K562 (cell line): ENCODE data around the gene NPEPL1. TPM values are rescaled to one million over a fixed set of nuclear protein-coding genes. Genes with fewer than 3 reads are reported as not detected.

Experiments used
- ATAC-seq: fragments of 200-7000 bp; cut with Tn5 transposase; 3 replicates; pipeline ENCODE4 v1.9.1; 2020; ENCODE audit warnings: moderate library complexity
- BruUV-seq: library from RNA; stranded (reverse); fragments of 400-500 nt; replicated peaks from 2 replicates; lab custom pipeline; 2021; lab: Mats Ljungman, UMichigan
- CTCF ChIA-PET: fragments of 300-600 bp; formaldehyde crosslinking; extraction: SDS; loops from one replicate; lab custom pipeline; 2021; ENCODE audit warnings: low intra/inter-chr PET ratio; lab: Yijun Ruan, JAX
- POLR2A ChIA-PET: fragments of 300-600, 350-650 bp; sonication (Branson Sonifier 250); formaldehyde crosslinking; extraction: SDS; loops from one replicate; lab custom pipeline; 2021; ENCODE audit warnings: antibody characterized with exemption, inconsistent platforms; lab: Yijun Ruan, JAX
- DNase-seq, 4 experiments: peaks; one replicate each; pipeline versions ENCODE4 v3.0.0 to v3.0.0-alpha.2; 2011 to 2018; ENCODE audit warnings: low spot score in 3 of 4, mixed read lengths in 3 of 4; ENCODE audit errors: extremely low read depth in 1 of 4
- FAIRE-seq: peaks from 2 replicates; lab custom pipeline; 2011; peaks lifted over from hg19 to GRCh38; lab: Jason Lieb, UNC
- H2AFZ ChIP-seq: 2 replicates; pipeline ENCODE4 v1.6.0; 2011; ENCODE audit warnings: low read depth, low read length, control low read depth, inconsistent platforms
- H3K27ac ChIP-seq: fragments of 200-600 bp; 3 replicates; pipeline ENCODE4 v1.8.0; 2011; ENCODE audit warnings: low read depth, mild to moderate bottlenecking, control low read depth, inconsistent platforms, low read length, moderate library complexity, mixed read lengths; ENCODE audit errors: extremely low read depth
- H3K27me3 ChIP-seq, 2 experiments: fragments of 300-600 bp in 1 of 2; 2 replicates in 1 of 2; 3 replicates in 1 of 2; pipeline versions ENCODE4 v1.6.0 to v1.8.0; 2011; ENCODE audit warnings: inconsistent platforms in 2 of 2, low read length in 2 of 2, mild to moderate bottlenecking in 1 of 2, mixed read lengths in 1 of 2, moderate library complexity in 1 of 2; ENCODE audit not compliant: control insufficient read depth in 2 of 2, insufficient read depth in 2 of 2
- H3K36me3 ChIP-seq: fragments of 300-600 bp; 3 replicates; pipeline ENCODE4 v1.8.0; 2011; ENCODE audit warnings: mild to moderate bottlenecking, low read length, inconsistent platforms; ENCODE audit not compliant: control insufficient read depth, insufficient read depth
- H3K4me1 ChIP-seq, 2 experiments: fragments of 200-600 bp in 1 of 2; replicated peaks in 1 of 2; 2 replicates in 1 of 2; 3 replicates in 1 of 2; pipeline versions ENCODE4 v1.5.1 to v1.8.0; 2011; ENCODE audit warnings: inconsistent platforms in 2 of 2, low read length in 2 of 2, mild to moderate bottlenecking in 1 of 2, mixed read lengths in 1 of 2, moderate library complexity in 1 of 2; ENCODE audit not compliant: control insufficient read depth in 2 of 2, insufficient read depth in 2 of 2
- H3K4me2 ChIP-seq: 2 replicates; pipeline ENCODE4 v1.6.1; 2011; ENCODE audit warnings: low read length, control low read depth, inconsistent platforms, mixed read lengths; ENCODE audit not compliant: insufficient read depth
- H3K4me3 ChIP-seq: fragments of 200-600 bp; sonication (generic), shearing (Covaris generic); 2 replicates; pipeline ENCODE4 v1.5.1; 2016; ENCODE audit warnings: control low read depth, inconsistent platforms
- H3K79me2 ChIP-seq: fragments of 200-600 bp; 3 replicates; pipeline ENCODE4 v1.8.0; 2011; ENCODE audit warnings: low read length, inconsistent platforms; ENCODE audit not compliant: control insufficient read depth, insufficient read depth
- H3K9ac ChIP-seq, 2 experiments: 2 replicates each; pipeline versions ENCODE4 v1.6.0 to v1.6.1; 2011; ENCODE audit warnings: low read depth in 2 of 2, low read length in 2 of 2, control low read depth in 1 of 2, inconsistent platforms in 1 of 2, mild to moderate bottlenecking in 1 of 2, mixed read lengths in 1 of 2; ENCODE audit not compliant: insufficient read depth in 1 of 2
- H3K9me1 ChIP-seq: one replicate; pipeline ENCODE4 v1.6.0; 2011; ENCODE audit warnings: inconsistent platforms, mild to moderate bottlenecking, low read length, moderate library complexity; ENCODE audit not compliant: control insufficient read depth, insufficient read depth
- H3K9me3 ChIP-seq: replicated peaks from 2 replicates; pipeline ENCODE4 v1.5.1; 2011; ENCODE audit warnings: low read depth, low read length, inconsistent platforms; ENCODE audit not compliant: control insufficient read depth, insufficient read depth
- H4K20me1 ChIP-seq: replicated peaks from 2 replicates; pipeline ENCODE4 v1.6.1; 2011; ENCODE audit warnings: low read length, inconsistent platforms, mixed read lengths; ENCODE audit not compliant: control insufficient read depth, insufficient read depth
- ASH1L ChIP-seq: fragments of 450-650 bp; IDR thresholded peaks from 2 replicates; pipeline ENCODE4 v1.6.1; 2018; ENCODE audit warnings: borderline replicate concordance, mild to moderate bottlenecking, low read depth; ENCODE audit not compliant: partially characterized antibody
- CEBPZ ChIP-seq: fragments of 150-350 bp; IDR thresholded peaks from 2 replicates; pipeline ENCODE4 v1.6.1; 2014; ENCODE audit warnings: low read depth, mild to moderate bottlenecking, low read length, borderline replicate concordance
- CTCF ChIP-seq, 3 experiments: IDR thresholded peaks in 2 of 3; conservative IDR thresholded peaks in 1 of 3; 2 replicates each; pipeline ENCODE4 v1.5.1; 2011 to 2012; ENCODE audit warnings: low read length in 3 of 3, mild to moderate bottlenecking in 3 of 3, control low read depth in 2 of 3, improper control_type of control experiment in 1 of 3, inconsistent platforms in 1 of 3, low read depth in 1 of 3, mixed read lengths in 1 of 3, moderate library complexity in 1 of 3; ENCODE audit not compliant: insufficient read depth in 2 of 3
- ETV5 ChIP-seq: sonication (generic); formaldehyde crosslinking; IDR thresholded peaks from 2 replicates; pipeline ENCODE4 v1.4.0; 2020; ENCODE audit warnings: low read depth, mild to moderate bottlenecking, missing genetic modification reagents
- FOXA3 ChIP-seq, 2 experiments: fragments of 450-650 bp in 1 of 2; sonication (generic) in 1 of 2; formaldehyde crosslinking; IDR thresholded peaks in 1 of 2; conservative IDR thresholded peaks in 1 of 2; 2 replicates each; pipeline versions ENCODE4 v1.4.0 to v1.8.0; 2020 to 2022; ENCODE audit warnings: mild to moderate bottlenecking in 2 of 2, missing genetic modification reagents in 1 of 2
- FUS ChIP-seq: fragments of 200-400 bp; formaldehyde crosslinking; optimal IDR thresholded peaks from 2 replicates; pipeline ENCODE3; 2017; ENCODE audit warnings: low read depth, low read length
- ZBTB1 ChIP-seq: sonication (generic); formaldehyde crosslinking; IDR thresholded peaks from 2 replicates; pipeline ENCODE4 v1.8.1; 2023; ENCODE audit warnings: missing genetic modification reagents, low read depth, mild to moderate bottlenecking, borderline replicate concordance
- WGBS: fragments of 100-300 bp; shearing (Covaris generic); methylation state at CpG from one replicate; pipeline ENCODE4 v1.1.6; 2016; ENCODE audit warnings: low coverage, mixed read lengths; ENCODE audit not compliant: insufficient coverage; ENCODE audit errors: missing lambda C conversion rate; 5-methylcytosine and 5-hydroxymethylcytosine counted together
- in situ Hi-C: fragments of 300-500 bp; cut with MboI; formaldehyde crosslinking; loops from 4 replicates; pipeline ENCODE4 v1.15.0; 2018; ENCODE audit warnings: inconsistent platforms, mixed read lengths
- intact Hi-C: fragments of 100-400 bp; cut with micrococcal nuclease; formaldehyde crosslinking; loops from 2 replicates; pipeline ENCODE4 v1.14.2; 2022
- polyA plus RNA-seq, 8 experiments: library from polyadenylated mRNA; depleted of rRNA in 4 of 8; stranded (reverse) in 5 of 8; unstranded in 3 of 8; fragments of >200 nt; fragmentation: Nextera tagmentation in 2 of 8; fragmentation: Illumina TruSeq in 1 of 8; extraction: Ambion mirVana in 2 of 8; extraction: Trizol in 1 of 8; gene quantifications; 2 replicates each; pipeline versions ENCODE4 v1.2.1 to v1.2.3, GENCODE V29; 2011 to 2014; ENCODE audit warnings: inconsistent platforms in 1 of 8, missing spikeins in 1 of 8
- total RNA-seq, 7 experiments: library from RNA; depleted of rRNA in 6 of 7; stranded (reverse); fragments of >200 nt in 6 of 7; fragmentation: Illumina TruSeq in 2 of 7; extraction: Trizol in 2 of 7; gene quantifications; 2 replicates each; pipeline versions ENCODE4 v1.2.1 to v1.2.3, GENCODE V29; 2011 to 2021; ENCODE audit warnings: low replicate concordance in 1 of 7
- TF ChIP-seq, protein P1 (sequence below): sonication (generic); formaldehyde crosslinking; IDR thresholded peaks from 2 replicates; pipeline ENCODE4 v1.8.1; 2023; ENCODE audit warnings: mild to moderate bottlenecking, missing genetic modification reagents

Gene NPEPL1
- total and polyA plus RNA-seq, 9 of the 15 experiments (the other 6 are each of a cell fraction or from before 2014, with no cell fraction given) = 0.04 to 5.6 (median 0.94) TPM

- no peak for DNase-seq
- Histone ChIP-seq H3K27ac (no peak overlapping the region), H2AFZ (no peak overlapping the region), H3K4me2 (no peak overlapping the region), H3K27me3 (no peaks in the 10 kb centered on the region), H3K79me2 (no peaks in the 10 kb centered on the region), H3K4me3 (no peak overlapping the region), H3K9ac (no peak overlapping the region), H3K36me3 (peaks cover 71% of the 10 kb centered on the region), H3K9me1 (no peaks in the 10 kb centered on the region), H3K9me3 (no peaks in the 10 kb centered on the region), H3K4me1 (no peaks in the 10 kb centered on the region), H4K20me1 (no peaks in the 10 kb centered on the region)
- POLR2A ChIA-PET = interaction anchor here (0.8 to 1.6 kb wide), 2 partner anchors 10 to 17 kb away, joined by 4 to 5 read pairs; no protein-coding TSS in a partner anchor
- CTCF ChIA-PET = no interaction called here
- BruUV-seq = no TSS peak
- TF ChIP-seq ZBTB1 (CRISPR knock-in tag) (no peak), CTCF (IDR thresholded peaks at IDR 0.05 in 2 of 3, conservative IDR thresholded peaks at IDR 0.05 in 1 of 3; ENCODE audit: insufficient read depth in 2 of 3, low read depth in 1 of 3, low read length in 3 of 3) (no peak), CEBPZ (no peak), ASH1L (no peak), FOXA3 (CRISPR knock-in tag; conservative IDR thresholded peaks at IDR 0.05 in 1 of 2, IDR thresholded peaks at IDR 0.05 in 1 of 2) (no peak), FUS (no peak), ETV5 (CRISPR knock-in tag) (no peak)
- TF ChIP-seq, protein P1, sequence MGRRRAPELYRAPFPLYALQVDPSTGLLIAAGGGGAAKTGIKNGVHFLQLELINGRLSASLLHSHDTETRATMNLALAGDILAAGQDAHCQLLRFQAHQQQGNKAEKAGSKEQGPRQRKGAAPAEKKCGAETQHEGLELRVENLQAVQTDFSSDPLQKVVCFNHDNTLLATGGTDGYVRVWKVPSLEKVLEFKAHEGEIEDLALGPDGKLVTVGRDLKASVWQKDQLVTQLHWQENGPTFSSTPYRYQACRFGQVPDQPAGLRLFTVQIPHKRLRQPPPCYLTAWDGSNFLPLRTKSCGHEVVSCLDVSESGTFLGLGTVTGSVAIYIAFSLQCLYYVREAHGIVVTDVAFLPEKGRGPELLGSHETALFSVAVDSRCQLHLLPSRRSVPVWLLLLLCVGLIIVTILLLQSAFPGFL (CRISPR knock-in tag) = no peak
- no peak for FAIRE-seq
- intact Hi-C loops = no loop called here
- in situ Hi-C loops = no loop called here
- WGBS = 95% methylated on average over 5 of the region's 5 CpGs
- no peak for ATAC-seq
These were observed 15.5 kb upstream of the NPEPL1 start for GRCh38 chr20:58677079-58677604.
